GM08714 (cell line): ENCODE results near the gene PYGM.

Experiments
- H3K4me3 ChIP-seq: fragments of 200-500 bp; sonication (Bioruptor generic); 2 replicates; pipeline ENCODE4 v1.5.1; 2014; ENCODE audit warnings: mild to moderate bottlenecking, low read length, inconsistent platforms
- ZNF274 ChIP-seq: IDR thresholded peaks from 2 replicates; pipeline ENCODE4 v1.6.1; 2012; ENCODE audit warnings: mild to moderate bottlenecking, low read depth, low read length

The PYGM gene

GRCh38 chr11:64745521-64746328 is 14.0 kb downstream of the PYGM start:
- peak overlapping the region; percentile 34; the same call in 1 of the 2 replicates for H3K4me3 ChIP-seq
- no peak for TF ChIP-seq ZNF274

- peak overlapping the region; percentile 34; the same call in 1 of the 2 replicates for H3K4me3 ChIP-seq
- no peak for TF ChIP-seq ZNF274
These were observed 14.6 kb downstream of the PYGM start for GRCh38 chr11:64745189-64745520.

- TF ChIP-seq ZNF274, result no peak
- peak overlapping the region; percentile 54; the same call in 1 of the 2 replicates for H3K4me3 ChIP-seq
These were observed 15.1 kb downstream of the PYGM start for GRCh38 chr11:64744544-64745188.

- H3K4me3 ChIP-seq, result peak within 1 kb of the TSS; percentile 54; the same call in 1 of the 2 replicates
These were observed 15.9 kb downstream of the PYGM start, which contains the start of gene RASGRP2 for GRCh38 chr11:64743591-64744543. Gene RASGRP2, minus strand, starts transcription at chr11:64744142. Its CDS starts 1,276 bp downstream, at chr11:64742866.

GRCh38 chr11:64742889-64743590 is 16.7 kb downstream of the PYGM start:
- no peak for TF ChIP-seq ZNF274
- peak overlapping the region; percentile 54; the same call in 1 of the 2 replicates for H3K4me3 ChIP-seq

More at GRCh38 chr11:64743591-64744543, 15.9 kb downstream of the PYGM start, which contains the start of gene RASGRP2:
- TF ChIP-seq ZNF274, result no peak

- no peak for TF ChIP-seq ZNF274
- H3K4me3 ChIP-seq, result peak overlapping the region; percentile 54; the same call in 1 of the 2 replicates
These were observed 17.5 kb downstream of the PYGM start for GRCh38 chr11:64742087-64742888.

GRCh38 chr11:64741375-64742086 is 18.2 kb downstream of the PYGM start:
- no peak overlapping the region for H3K4me3 ChIP-seq

GRCh38 chr11:64739871-64740270 is 19.9 kb downstream of the PYGM start:
- TF ChIP-seq ZNF274, result no peak
- H3K4me3 ChIP-seq, result no peak overlapping the region

More at GRCh38 chr11:64741375-64742086, 18.2 kb downstream of the PYGM start:
- no peak for TF ChIP-seq ZNF274

- no peak for TF ChIP-seq ZNF274
These were observed 23.1 kb downstream of the PYGM start for GRCh38 chr11:64736654-64737053.

GRCh38 chr11:64735725-64736259 is 24.0 kb downstream of the PYGM start:
- no peak overlapping the region for H3K4me3 ChIP-seq
- no peak for TF ChIP-seq ZNF274

More at GRCh38 chr11:64736654-64737053, 23.1 kb downstream of the PYGM start:
- H3K4me3 ChIP-seq, result no peak overlapping the region

- TF ChIP-seq ZNF274, result no peak
These were observed 24.7 kb downstream of the PYGM start for GRCh38 chr11:64734811-64735724.

More at GRCh38 chr11:64734811-64735724, 24.7 kb downstream of the PYGM start:
- no peak overlapping the region for H3K4me3 ChIP-seq
